AG04449 (cell line): ENCODE measurements around the gene CCZ1.
"Not testable (repeated sequence)": the region's sequence is repeated elsewhere in the genome, so short reads cannot be mapped to it uniquely, and the experiment has no call there.

Source experiments
- CTCF ChIA-PET: fragments of 350-600 bp; formaldehyde crosslinking; extraction: SDS; loops from one replicate; lab custom pipeline; 2021; ENCODE audit warnings: antibody characterized with exemption; lab: Yijun Ruan, JAX
- POLR2A ChIA-PET: fragments of 400-600, 350-600 bp; formaldehyde crosslinking; extraction: SDS; loops from one replicate; lab custom pipeline; 2020; ENCODE audit warnings: antibody characterized with exemption, inconsistent platforms; lab: Yijun Ruan, JAX
- DNase-seq: peaks from one replicate; pipeline ENCODE4 v3.0.0-alpha.2; 2010; ENCODE audit warnings: low read depth, low spot score
- H3K4me3 ChIP-seq: 2 replicates; pipeline ENCODE4 v1.5.1; 2011; ENCODE audit warnings: low read depth, mild to moderate bottlenecking, control low read depth, low read length
- CTCF ChIP-seq: IDR thresholded peaks from one replicate; pipeline ENCODE4 v1.5.1; 2011; ENCODE audit warnings: mild to moderate bottlenecking, moderate library complexity, low read length, control low read depth, inconsistent platforms; ENCODE audit not compliant: insufficient read depth; ENCODE audit errors: missing control alignments

CCZ1 gene

GRCh38 chr7:5867060-5867459, 31.5 kb upstream of the CCZ1 start:
- no peak overlapping the region for H3K4me3 ChIP-seq
- no peak for TF ChIP-seq CTCF
- no peak for DNase-seq
- CTCF ChIA-PET: interaction anchor here (1.4 kb wide), 1 partner anchor 10 kb away, joined by 4 read pairs; no protein-coding TSS in a partner anchor
- POLR2A ChIA-PET: no interaction called here

- POLR2A ChIA-PET, DNase-seq, H3K4me3 ChIP-seq, CTCF ChIA-PET: not testable (repeated sequence)
Observed at GRCh38 chr7:5868928-5869341, 29.6 kb upstream of the CCZ1 start.

- CTCF ChIA-PET: interaction anchor here (0.6 kb wide), 1 partner anchor 560 kb away, joined by 4 read pairs; no protein-coding TSS in a partner anchor
- TF ChIP-seq CTCF: no peak
- POLR2A ChIA-PET: no interaction called here
- H3K4me3 ChIP-seq: no peak overlapping the region
- no peak for DNase-seq
Observed at GRCh38 chr7:5869691-5870090, 28.8 kb upstream of the CCZ1 start.

GRCh38 chr7:5870311-5870710, 28.2 kb upstream of the CCZ1 start:
- no peak for TF ChIP-seq CTCF
- CTCF ChIA-PET: interaction anchor here (0.6 kb wide), 1 partner anchor 560 kb away, joined by 4 read pairs; no protein-coding TSS in a partner anchor
- POLR2A ChIA-PET: no interaction called here
- DNase-seq: no peak
- H3K4me3 ChIP-seq: no peak overlapping the region

GRCh38 chr7:5872326-5872725, 26.2 kb upstream of the CCZ1 start:
- POLR2A ChIA-PET: no interaction called here
- no peak for DNase-seq
- H3K4me3 ChIP-seq: no peak overlapping the region
- no peak for TF ChIP-seq CTCF
- CTCF ChIA-PET: no interaction called here

- H3K4me3 ChIP-seq, CTCF ChIA-PET, POLR2A ChIA-PET: not testable (repeated sequence)
Observed at GRCh38 chr7:5879591-5879990, 18.9 kb upstream of the CCZ1 start.

GRCh38 chr7:5880106-5880505, 18.4 kb upstream of the CCZ1 start:
- H3K4me3 ChIP-seq, CTCF ChIA-PET, DNase-seq, POLR2A ChIA-PET: not testable (repeated sequence)

More at GRCh38 chr7:5879591-5879990, 18.9 kb upstream of the CCZ1 start:
- not testable (repeated sequence) for DNase-seq

GRCh38 chr7:5884431-5884830, 14.1 kb upstream of the CCZ1 start:
- DNase-seq, POLR2A ChIA-PET, H3K4me3 ChIP-seq, CTCF ChIA-PET: not testable (repeated sequence)

GRCh38 chr7:5888021-5888420, 10.5 kb upstream of the CCZ1 start:
- H3K4me3 ChIP-seq, CTCF ChIA-PET, POLR2A ChIA-PET, DNase-seq: not testable (repeated sequence)

GRCh38 chr7:5890244-5890643, 8.3 kb upstream of the CCZ1 start:
- POLR2A ChIA-PET: not testable (repeated sequence)

More at GRCh38 chr7:5890244-5890643, 8.3 kb upstream of the CCZ1 start:
- CTCF ChIA-PET, H3K4me3 ChIP-seq, DNase-seq: not testable (repeated sequence)
